Mucosa of gallbladder (tissue), 1 donor: ENCODE measurements around the gene PCDH9. TPM values are rescaled to one million over a fixed set of nuclear protein-coding genes. Genes with fewer than 3 reads are reported as not detected.

ENCODE experiments used
- DNase-seq: peaks from one replicate; pipeline ENCODE4 v3.0.0-alpha.2; 2020; ENCODE audit warnings: low spot score
- total RNA-seq: library from RNA; stranded (reverse); gene quantifications from one replicate; pipeline ENCODE4 v1.2.1, GENCODE V29; 2021
- donor health status: DM: no; HTN: no; CAD: no.

The PCDH9 gene
- total RNA-seq, 1 donor from 2014 or later: 9.0 TPM

DNA sequence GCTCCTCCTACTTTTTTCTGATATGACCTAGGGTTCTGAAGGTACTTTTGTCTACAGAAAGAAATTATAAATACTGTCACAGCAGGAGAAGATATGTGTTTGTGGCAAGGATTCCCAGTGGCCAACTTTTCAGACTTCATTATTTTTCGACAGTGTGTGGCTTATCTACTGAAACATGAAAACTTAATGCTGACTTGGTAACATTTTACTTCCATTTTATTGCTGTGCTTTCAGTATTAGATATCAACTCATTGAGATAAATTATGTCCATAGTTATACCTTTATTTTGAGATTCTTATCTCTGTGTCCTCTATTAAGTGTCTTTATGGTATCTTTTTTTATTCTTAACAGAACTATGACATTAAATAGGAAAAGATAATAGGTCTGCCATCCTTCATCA lies 700.0 kb downstream of the PCDH9 start:
- DNase-seq: no peak

DNA sequence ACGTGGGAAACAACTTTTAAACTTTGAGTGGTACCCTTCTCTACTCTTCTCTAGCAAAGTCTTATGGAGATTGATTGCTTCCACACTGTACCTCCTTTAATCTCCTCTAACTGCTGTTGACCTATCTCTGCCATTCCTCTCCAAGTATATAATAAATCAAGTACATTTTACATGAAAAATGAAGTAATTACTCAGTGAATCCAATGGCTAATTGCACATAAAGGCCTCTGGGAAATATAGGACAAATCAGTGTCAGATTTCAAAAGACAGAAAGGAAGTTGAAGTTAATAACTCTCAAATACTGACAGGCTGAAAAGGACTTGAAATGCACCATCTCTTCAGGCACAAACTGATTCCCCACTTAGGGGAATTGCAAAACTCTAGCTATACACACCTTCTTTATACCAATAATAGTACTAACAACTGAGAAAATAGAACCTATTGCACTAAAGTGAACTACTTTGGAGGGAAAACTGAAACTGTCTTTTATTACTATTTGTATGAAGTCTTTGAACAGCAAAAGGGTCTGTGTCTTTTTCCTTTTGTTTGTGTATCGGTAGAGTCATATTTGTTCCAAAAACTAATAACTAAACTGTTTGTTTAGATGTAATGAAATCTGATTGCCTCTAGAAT lies 701.1 kb downstream of the PCDH9 start:
- DNase-seq: no peak

DNA sequence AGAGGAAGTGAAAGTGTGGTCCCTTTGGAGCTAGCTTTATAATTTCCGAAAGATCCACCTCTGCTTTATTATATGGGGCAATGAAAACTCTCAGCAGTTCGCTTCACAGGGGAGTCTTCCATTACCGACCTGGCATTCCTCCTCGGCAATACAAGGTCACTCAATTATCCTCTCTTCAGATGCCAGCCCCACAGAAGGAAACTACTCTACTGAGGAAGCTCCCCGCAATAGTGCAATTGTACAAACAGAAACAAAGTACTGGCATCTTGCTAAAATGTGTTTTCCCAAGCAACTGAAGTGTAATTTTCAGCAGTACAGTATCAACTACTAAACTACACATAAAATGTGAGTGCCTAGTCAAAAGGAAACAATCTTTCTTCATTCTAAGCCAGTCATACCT lies 702.0 kb downstream of the PCDH9 start:
- no peak for DNase-seq

GRCh38 chr13:66520511-66521355 lies 709.4 kb downstream of the PCDH9 start:
- DNase-seq: no peak

- no peak for DNase-seq
Observed at GRCh38 chr13:66519259-66519658, 710.9 kb downstream of the PCDH9 start.

DNA sequence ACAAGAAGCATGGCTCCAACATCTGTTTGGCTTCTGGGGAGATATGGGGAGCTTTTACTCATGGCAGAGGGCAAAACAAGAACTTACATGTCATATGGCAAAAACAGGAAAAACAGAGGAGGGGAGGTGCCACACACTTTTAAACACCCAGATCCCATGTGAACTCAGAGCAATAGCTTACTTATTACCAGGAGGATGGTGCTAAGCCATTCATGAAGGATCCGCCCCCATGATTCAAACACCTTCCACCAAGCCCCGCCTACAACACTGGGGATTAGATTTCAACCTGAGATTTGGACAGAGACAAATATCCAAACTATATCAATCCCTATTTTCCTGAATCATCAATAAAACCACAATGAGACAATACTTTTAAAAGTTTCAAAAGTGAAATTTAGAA lies 712.1 kb downstream of the PCDH9 start:
- no peak for DNase-seq

DNA sequence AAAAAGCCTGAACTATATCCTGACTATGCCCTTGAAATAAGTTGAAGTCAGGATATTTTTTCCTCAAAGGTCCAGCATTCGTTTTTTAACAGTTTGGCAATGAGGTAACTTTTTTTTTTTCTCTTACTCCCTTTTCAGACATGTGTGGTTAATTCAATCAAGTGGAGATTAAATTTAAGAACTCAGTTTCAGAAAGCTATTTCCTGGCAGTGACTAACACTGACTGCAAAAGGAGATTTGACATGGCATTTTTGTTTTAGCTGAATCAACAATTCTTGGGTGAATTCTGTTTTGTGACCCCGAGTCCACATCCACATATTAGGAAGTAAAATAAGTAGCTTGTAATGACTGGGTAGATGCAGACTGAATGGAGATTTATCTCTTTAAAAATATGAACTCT lies 716.4 kb downstream of the PCDH9 start:
- no peak for DNase-seq

GRCh38 chr13:66509175-66509574 lies 721.0 kb downstream of the PCDH9 start:
- DNase-seq: no peak

DNA sequence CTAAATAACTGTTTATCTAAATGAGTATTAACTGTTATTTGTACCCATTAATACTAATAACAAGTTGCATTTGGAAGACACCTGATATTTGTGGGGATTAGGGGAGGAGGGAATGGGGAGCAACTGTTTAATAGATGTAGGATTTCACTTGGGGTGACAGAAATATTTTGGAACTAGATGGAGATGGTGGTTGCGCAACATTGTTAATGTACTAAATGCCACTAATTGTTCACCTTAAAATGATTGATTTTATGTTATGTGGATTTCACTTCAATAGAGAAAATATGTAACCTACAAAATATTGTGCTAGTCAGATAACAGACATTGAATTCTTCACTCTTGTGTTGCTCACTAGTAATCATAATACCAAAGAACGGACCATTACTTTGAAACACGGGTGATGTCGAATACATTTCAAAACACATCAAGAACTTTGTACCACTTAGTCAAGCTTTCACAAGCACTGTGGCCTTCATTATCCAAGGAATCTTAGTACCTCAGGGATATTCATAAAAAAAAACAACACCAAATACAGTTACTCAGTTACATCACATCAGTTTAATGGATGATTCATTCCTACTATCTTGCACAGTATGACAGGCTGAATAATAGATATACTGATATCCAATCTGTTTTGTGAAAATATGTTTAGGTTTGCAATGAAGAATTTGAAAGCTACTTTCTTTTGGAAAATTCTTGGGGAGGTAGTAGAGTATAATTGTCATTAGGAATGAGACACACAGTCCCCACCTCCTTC lies 721.8 kb downstream of the PCDH9 start:
- DNase-seq: no peak

- DNase-seq: no peak
Observed at GRCh38 chr13:66506979-66507378, 723.2 kb downstream of the PCDH9 start.

GRCh38 chr13:66506051-66506777 lies 723.9 kb downstream of the PCDH9 start:
- DNase-seq: no peak

- DNase-seq: no peak
Observed at GRCh38 chr13:66503890-66504289, 726.2 kb downstream of the PCDH9 start.

GRCh38 chr13:66501181-66501580 lies 729.0 kb downstream of the PCDH9 start:
- DNase-seq: no peak

DNA sequence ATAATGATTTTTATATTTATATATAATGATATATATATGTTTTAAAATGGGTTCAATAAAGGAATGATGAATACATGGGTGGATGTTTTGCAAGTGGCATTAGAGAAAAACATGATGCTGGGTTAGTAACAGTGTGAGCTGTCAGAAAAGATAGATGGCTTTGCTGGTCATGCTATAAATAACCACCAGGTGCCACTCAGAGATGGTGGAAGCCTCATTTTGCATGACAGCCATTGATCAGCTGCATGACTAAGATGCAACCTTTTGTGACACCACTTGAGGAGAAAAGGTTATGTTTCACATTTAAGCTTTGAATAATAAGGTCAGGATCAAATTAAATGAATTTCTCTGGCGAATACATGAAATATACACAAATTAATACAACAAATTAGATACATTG lies 737.7 kb downstream of the PCDH9 start:
- no peak for DNase-seq

DNA sequence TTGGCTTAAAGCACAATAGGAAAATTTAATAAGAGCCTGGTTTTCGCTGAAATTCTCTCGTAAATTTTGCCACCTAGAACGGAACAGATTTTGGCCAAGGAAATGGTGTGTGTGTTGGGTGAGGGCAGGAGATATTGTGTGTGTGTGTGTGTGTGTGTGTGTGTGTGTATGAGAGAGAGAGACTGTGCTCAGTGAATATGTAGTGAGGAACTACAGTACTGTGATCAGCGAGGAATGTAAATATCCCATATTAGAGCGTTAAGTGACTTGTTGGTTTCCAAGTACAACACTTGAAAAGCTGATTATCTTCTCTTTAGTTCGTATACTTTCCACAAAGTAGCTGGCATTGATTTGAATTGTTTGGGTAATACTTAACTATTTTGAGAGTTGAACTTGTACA lies 738.9 kb downstream of the PCDH9 start:
- DNase-seq: no peak

DNA sequence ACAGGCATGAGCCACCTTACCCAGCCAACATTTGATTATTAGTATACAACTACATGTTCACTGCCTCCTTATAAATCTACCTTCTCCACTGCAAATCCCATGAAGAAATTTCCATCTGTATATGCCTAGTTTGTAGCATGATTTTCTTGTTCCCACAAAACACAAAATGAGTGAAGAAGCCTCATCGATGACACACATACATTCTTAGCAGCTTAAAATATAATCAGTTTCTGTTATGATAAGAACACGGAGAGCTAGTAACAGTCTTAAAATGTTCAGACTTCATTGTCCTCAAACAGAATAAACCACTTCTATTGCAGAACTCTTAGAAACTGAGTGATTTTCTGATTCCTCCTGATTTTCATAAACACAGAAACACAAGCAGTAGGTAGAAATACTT lies 740.5 kb downstream of the PCDH9 start:
- no peak for DNase-seq

DNA sequence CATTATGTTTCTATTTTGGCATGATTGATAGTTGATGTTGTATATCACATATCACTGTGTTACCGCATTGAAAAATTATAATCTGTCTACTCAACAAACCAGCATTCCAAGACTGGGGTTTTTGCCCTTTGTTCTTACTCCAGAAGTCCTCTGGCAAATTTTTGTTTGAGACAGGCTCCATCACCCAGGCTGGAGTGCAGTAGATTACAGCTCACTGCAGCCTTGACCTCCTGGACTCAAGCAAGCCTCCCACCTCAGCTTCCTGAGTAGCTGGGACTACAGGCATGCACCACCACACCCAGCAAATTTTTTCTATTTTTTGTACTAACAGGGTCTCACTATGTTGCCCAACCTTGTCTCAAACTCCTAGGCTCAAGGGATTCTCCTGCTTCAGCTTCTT lies 741.0 kb downstream of the PCDH9 start:
- DNase-seq: no peak

- DNase-seq: no peak
Observed at GRCh38 chr13:66483712-66484111, 746.4 kb downstream of the PCDH9 start.

DNA sequence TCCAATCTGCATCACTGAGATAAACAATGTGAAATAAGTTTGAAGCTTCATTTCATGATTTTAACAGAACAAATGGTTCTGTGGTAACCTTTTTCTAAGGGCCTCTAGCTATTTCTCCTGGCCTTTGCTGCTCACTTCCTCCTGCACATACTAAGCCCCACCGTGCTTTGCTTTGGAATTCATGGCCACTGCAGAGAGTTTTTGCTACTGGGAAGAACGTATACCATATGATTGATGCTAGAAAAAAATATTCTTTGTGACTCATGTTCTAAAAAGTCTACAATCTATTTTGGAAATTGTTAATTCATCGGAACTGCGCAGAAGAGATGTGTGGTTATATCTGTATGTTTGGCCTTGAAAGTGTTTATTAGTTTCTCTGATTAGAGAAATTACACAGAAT lies 747.3 kb downstream of the PCDH9 start:
- no peak for DNase-seq

- no peak for DNase-seq
Observed at GRCh38 chr13:66477816-66478215, 752.3 kb downstream of the PCDH9 start.

DNA sequence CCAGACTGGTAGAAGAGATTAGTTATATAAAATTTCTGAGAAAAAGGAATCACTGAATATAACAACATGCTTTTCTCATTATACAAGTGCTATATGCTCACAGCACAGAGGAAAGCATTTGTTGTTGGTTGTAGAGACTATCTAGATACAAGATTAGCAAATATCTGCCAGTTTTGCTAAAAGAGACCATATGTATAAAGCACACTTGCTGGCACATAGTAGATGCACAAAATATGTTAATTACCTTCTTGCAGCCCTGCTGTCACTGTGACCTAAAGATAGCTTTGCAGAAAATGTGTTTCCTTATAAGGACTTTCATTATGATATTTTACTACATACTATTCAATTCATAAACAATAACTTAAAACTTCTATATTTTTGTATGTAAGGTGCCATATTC lies 755.1 kb downstream of the PCDH9 start:
- no peak for DNase-seq

GRCh38 chr13:66469745-66470144 lies 760.4 kb downstream of the PCDH9 start:
- no peak for DNase-seq
